ENCODE measurements around the gene TMEM187.
A peak's percentile ranks its signal among the peaks of the same experiment; 100 is the strongest.

Gene TMEM187

GRCh38 chrX:153956044-153956907 is 16.3 kb upstream of the TMEM187 start:
- no peak for DNase-seq

DNA sequence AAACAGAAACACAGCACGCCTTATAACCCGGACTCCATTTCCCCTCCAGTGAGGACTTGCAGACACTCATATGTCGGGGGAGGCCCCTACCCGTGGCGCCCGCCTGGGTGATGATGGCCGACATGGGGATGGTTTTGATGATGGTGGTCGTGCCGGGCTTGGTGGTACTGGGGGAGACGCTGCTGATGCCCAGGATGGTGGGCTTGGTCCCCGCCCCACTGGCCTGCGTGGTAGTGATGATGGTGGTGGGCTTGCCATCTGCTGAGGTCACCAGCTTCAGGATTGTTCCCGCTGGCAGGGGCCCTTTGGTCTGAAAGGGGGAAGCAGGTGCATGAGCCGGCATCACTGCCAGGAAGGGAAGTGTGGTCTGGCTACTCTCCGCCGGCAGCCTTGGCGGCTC is 15.3 kb upstream of the TMEM187 start:
- DNase-seq: no peak

GRCh38 chrX:153958605-153959004 is 13.9 kb upstream of the TMEM187 start:
- no peak for DNase-seq

DNA sequence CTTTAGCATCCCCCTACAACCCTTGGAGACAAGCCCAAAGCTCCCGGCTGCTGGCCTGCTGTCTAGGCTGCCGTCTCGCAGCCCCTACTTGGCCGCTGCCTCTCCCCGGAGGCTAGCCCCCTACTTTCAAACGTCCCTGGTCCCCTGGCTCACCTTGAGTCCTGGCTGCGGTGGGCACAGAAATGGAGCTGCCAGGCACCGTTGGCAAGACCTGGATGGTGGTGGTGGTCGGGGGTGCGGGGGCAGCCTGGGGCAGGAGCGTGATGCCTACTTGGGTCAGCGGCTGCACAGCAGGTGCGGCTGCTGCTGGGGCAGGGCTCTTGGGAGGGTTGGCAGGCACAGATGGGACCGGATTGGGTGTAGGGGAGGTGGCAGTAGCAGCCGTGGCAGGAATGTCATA is 12.9 kb upstream of the TMEM187 start:
- no peak for DNase-seq

DNA sequence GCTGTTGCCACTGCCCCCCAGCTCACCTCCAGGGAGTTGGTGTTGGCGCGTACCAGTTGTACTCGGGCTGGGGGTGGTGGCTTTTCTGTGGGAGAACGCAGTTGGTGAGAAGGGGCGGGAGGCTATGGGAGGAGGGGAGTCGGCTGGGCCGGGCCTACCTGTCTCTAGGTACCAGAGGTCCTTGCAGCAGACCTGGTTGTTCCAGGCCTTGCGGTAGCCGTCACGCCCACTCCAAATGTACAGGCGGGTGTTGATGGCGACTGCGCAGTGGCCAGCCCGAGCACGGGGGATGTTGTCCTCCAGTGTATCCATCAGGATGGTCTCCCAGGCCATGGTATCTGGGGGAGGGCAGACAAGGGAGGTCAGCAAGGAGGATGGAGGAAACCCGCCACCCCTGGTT is 12.5 kb upstream of the TMEM187 start:
- DNase-seq: no peak

- no peak for DNase-seq
Measured at GRCh38 chrX:153960786-153961185, 11.8 kb upstream of the TMEM187 start.

DNA sequence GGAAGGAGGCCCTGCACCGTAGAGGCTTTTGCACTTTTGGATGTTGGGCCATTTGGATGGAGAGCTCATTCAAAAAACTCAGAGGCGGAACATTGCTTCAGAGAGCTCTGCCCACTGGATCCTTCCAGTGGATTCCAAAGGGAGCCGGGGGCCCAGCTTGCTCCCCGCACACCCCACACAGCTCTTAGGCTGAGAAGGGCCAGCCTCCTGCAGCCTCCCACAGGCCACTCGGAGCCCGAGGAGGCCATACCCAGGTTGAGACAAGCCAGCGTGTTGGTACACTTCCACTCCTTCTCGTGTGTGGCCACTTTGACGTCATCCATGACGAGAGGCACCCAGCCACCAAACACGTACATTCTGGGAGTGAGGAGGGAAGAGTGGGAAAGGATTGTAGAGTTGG is 11.3 kb upstream of the TMEM187 start:
- no peak for DNase-seq

GRCh38 chrX:153963546-153963945 is 9.0 kb upstream of the TMEM187 start:
- DNase-seq: no peak

DNA sequence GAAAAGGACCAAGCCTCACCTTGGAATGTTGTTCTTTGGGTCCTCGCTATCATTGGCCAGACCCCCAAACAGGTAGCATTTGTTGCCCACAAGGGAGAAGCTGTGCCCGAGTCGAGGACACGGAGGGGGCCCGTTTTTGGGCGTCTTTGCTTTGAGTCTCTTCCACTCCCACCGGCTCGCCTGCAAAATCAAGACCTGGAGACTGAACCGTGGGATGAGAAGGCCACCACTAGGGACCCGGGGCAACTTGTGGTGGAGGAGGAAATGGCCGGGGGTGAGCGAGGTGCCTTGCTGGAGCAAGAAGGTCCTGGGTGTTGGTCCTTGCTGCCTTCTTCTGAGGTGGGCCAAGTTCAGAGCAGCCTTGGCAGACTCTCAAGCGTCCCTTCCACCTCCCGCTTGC is 8.4 kb upstream of the TMEM187 start:
- no peak for DNase-seq

DNA sequence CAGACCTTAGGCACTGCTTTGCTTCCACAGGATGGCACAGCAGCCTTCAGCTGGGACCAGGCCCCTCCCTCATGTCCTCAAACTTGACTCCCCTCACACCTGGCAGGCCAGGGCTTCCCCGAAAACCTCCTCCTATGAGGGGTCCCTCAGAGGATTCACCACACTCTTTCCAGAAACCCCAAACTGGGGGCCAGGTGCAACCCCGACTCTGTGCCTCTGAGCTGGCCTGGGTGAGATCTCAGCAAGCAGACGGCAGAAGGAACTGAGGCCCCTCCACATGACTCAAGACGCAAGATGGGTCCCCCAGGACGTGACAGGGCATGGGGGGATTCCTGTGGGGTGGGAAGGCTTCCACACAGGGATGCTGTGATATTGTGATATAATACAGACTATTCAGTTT is 7.1 kb upstream of the TMEM187 start:
- DNase-seq: no peak

- DNase-seq: no peak
Measured at GRCh38 chrX:153966283-153966688, 6.3 kb upstream of the TMEM187 start.

DNA sequence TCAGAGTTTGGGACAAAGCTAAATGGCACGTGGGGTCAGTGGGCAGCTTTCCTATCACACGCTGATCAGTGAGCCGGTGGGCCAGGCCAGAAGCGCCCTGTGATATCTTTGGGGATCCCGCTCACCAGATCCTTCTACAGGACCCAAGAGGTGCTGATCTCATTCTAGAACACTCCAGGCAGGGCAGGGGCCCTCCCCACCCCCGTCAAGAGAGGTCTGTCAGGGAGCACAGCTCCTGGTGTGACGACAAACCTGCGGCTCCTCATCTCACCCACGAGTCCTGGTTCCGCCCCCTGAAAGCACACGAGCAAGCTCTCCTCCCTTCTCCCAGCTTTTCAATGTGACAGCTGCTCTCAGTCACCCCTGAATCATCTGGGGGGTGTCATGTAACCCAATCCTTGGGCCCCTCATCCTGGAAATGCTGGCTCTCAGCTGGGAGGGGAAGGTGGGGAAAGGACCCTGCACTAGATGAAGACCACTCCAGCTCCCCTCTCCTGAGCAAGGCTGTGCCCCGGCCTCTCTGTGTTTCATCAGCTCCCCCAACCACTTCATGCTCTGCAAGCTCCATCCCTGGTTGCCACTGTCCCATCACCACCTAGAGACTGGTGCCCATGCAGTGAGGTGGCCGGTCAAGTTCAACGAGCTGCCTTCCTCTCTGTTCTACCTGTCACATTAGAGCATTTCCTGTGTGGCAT is 5.6 kb upstream of the TMEM187 start:
- DNase-seq: no peak

- DNase-seq: no peak
Measured at GRCh38 chrX:153967536-153968224, 4.9 kb upstream of the TMEM187 start.

DNA sequence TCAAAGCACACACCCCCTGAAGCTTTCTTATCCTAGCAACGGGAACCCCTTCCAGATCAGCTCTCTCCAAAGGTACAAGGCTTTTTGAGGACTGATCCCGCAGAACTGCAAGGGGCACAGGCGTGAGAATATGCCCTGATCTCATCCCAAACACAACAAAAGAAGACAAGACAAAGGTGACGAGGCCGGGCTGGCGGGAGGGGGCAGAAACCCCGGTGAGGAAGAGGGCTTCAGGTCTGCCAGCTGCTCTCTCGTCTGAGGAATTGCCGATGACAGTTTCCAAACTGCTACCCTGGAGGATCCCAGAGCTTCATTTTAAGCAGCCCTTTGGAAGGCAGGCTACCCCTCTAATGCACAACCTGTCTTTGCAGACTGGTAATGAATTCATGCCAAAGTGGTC is 4.3 kb upstream of the TMEM187 start:
- DNase-seq: no peak

GRCh38 chrX:153968754-153969124 is 3.8 kb upstream of the TMEM187 start:
- DNase-seq: no peak

GRCh38 chrX:153969125-153969903 is 3.2 kb upstream of the TMEM187 start:
- no peak for DNase-seq

- no peak for DNase-seq
Measured at GRCh38 chrX:153969904-153970356, 2.6 kb upstream of the TMEM187 start.

DNA sequence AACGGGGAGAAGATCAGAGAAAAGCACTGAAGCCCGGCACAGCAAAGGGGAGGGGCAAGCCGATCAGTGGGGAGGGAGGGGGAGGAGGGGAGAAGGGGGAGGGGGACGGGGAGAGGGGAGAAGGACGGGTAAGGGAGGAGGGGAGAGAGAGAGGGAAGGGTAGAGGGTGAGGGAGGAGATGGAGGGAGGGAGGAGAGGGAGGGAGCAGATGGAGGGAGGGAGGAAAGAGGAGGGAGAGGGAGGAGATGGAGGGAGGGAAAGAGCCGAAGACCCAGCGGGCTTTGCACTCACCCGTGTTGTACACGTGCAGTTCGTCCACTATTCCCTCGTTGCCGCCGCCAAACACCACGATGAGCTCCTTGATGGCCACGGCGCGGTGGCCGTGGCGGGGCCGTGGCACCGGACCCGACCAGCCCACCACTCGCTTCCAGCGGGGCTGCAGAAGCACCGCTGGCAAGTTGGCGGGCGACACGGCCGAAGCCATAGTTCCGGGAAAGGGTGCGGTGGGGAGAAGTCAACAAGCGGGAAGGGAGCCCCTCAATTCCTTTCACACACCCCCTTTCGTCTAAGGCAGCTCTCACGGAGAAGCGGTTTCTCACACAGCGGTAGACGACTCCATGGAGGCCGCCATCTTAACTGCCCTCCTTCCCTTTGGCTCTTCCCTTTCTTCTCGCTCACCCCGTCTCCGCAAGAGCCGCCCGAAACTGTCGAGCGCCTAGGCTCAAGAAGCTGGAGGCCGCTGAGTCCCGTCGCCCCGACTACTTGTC is 2.0 kb upstream of the TMEM187 start:
- DNase-seq: no peak

GRCh38 chrX:153971124-153971449 is 1.5 kb upstream of the TMEM187 start:
- peak; percentile 94 for DNase-seq

- peak; percentile 97 for DNase-seq
Measured at GRCh38 chrX:153971450-153972367, 845 bp upstream of the TMEM187 start, which contains the start of gene HCFC1. Gene HCFC1 (minus strand): TSS chrX:153971818. CDS start chrX:153970840, 978 bp downstream.
